ENCODE data around the gene HNF4A.

The HNF4A gene

DNA sequence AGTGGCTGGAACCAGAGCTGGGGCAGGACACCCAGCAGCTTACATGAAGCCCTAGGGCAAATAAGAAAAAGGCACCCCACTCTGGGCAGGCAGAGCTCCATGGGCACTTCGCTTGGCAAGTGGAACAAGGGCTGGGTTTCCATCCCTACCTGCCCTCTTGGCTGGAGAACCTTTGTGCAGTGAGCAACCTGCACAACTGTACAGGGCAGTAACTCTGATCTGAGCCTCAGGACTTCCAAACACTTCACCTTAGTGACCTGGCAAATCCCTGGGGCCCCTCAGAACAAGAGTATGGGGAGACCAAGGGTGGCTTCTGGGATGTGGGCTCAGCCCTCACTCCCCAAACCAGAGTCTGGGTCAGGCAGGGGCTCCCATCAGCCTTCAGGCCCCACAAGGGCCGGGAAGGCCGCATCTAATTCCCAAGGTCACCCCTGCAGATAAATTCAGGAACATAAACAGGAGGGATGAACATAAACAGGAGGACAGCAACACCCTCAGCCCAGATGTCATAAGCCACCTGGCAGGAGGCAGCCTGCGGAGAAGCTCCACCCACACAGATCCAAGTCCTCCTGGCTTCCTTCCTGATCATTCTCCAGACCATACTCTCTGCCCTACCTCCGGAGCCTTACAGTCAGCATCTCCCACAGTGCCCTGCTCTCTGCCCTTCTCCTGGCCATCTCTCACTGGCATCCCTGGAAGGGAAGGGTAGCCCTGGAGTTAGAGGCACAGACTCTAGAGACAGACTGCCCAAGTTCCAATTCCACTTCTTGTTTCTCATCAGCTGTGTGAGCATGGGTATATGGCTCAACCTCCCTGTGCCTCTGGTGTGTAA, 37.5 kb downstream of the HNF4A start:
- no peak for DNase-seq

DNA sequence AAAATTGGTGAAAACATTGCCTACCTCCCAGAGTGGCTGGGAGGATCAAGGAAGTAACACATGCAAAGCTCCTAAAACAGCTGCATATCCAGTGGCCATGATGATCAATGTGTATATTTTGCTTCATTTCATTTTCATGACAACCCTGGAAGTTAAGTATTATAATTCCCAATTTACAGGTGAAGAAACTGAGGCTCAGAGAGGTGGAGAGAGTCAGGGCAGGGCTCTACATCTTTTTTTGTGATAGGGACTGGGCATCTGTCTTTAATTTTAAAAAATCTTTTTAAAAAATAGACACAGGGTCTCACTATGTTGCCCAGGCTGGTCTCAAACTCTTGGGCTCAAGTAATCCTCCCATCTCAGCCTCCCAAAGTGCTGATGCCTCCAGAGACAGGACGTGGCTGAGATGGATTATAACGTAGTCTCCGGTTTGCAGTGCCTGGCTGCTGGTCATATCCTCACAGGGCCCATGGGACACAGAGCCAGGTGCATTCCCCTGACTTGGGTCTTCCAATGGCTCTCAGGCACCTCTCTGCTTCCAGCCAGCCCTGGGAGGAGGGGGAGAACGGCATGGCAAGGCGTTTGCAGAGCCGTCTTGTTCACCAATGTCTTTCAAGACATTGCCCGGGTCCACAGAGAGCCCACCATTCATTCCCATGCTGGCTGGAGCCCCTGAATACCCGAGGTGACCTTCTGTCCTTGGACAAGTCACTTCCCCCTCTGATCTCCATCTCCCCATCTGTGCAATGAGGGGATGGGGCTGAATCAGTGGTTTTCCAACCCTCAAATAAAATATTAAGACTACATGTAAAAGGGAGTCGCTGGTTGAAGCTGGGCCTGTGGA, 38.3 kb downstream of the HNF4A start:
- no peak for DNase-seq

DNA sequence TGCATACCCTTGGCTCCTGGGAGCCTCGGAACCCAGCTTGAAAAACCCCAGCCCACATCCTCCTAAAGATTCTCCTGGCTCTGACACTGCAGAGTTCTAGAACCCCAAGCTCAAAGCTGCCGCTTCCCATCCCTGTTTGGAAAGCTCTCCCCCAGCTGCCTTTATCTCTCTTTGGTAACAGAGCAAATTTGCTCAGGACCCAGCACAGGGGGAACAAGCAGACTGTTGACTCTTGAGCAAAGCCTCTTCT, 38.9 kb downstream of the HNF4A start:
- no peak for DNase-seq

GRCh38 chr20:44394702-44395460, 39.4 kb downstream of the HNF4A start:
- DNase-seq: no peak

DNA sequence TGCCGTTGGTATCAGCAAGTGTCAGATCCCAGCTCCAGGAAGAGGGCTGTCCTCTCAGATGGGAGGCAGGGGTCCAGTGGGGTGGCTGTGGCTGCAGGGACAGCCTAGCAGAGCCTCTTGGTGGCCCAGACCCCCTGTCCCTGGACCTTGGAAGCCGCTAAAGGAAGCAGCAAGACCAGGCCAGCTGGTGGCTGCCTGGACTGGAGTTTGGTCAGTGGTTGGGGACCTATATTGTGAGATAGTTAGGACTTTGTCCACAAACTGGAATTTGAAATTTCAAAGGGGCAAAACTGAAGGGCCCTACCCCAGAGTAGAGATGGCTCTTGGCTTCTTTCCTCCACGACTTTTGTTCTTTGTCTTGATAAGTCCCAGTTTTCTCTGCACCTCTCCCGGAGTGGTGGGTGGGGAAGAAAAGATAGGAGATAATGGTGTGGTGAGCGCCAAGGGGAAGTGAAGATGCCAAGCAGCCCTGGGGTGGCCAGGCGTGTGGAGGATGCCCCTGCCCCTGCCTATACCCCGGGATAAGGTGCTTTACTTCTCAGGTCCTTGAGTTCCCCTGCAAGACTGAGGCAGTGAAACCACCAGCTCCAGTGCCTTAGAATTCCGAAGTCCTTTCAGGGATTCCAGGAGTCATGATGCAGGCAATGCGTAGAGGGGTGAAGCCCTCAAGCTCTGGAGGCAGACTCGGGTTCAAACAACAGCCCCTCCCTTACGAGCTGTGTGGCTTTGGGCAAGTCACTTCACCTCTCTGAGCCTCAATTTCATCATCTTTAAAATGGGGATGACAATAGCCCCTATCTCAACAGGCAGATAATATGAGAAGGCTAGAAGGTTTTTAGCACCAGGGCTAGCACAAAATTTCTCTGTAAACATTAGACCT, 40.2 kb downstream of the HNF4A start:
- DNase-seq: no peak

GRCh38 chr20:44396369-44397130, 41.1 kb downstream of the HNF4A start:
- DNase-seq: no peak

DNA sequence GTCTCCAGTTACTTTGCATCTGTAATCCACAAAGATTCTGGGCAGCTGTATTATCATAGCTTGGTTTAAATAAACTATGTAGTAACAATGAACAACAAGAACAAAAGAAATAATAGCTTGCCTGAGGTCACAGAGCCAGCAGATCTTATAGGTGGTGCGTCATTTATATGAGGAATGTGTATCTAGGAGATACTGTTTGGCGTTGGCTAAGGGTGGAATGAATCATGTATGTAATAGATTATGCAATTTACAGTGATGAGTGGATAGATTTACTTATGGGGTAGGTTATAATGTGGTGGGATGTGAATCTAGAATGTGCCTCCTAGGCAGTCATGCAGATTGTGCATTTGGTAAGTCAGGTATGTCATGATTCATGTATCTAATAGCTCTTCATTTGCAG, 42.8 kb downstream of the HNF4A start:
- DNase-seq: no peak

- no peak for DNase-seq
Observed at GRCh38 chr20:44399446-44399845, 43.9 kb downstream of the HNF4A start.

- no peak for DNase-seq
Observed at GRCh38 chr20:44400671-44400969, 45.1 kb downstream of the HNF4A start.

DNA sequence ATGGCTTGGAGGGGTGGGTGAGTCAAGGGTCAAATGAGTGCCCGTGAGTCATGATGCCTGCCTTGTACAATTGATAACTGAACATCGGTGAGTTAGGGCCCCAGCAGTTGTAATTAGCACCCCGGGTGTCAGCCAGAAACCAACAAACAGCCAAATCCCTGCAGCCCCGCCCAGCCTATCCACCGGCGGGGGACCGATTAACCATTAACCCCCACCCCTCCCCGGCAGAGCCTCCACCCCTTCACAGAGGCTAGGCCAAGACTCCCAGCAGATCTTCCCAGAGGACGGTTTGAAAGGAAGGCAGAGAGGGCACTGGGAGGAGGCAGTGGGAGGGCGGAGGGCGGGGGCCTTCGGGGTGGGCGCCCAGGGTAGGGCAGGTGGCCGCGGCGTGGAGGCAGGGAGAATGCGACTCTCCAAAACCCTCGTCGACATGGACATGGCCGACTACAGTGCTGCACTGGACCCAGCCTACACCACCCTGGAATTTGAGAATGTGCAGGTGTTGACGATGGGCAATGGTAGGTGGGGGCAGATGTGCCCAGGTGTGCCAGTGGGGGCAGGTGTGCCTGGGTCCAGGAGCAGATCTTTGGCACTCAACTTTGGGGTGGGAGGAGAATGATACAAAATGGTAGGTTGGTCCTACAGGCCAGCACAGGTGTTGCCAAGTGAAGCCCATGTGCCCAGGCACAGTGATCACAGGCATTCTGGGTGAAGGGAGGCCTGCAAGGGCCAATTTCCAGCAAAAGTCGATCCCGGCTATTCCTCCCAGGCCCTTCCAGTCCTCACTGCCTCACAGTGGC, 45.7 kb downstream of the HNF4A start:
- DNase-seq: no peak

- DNase-seq: no peak
Observed at GRCh38 chr20:44401770-44402390, 46.4 kb downstream of the HNF4A start.

- DNase-seq: no peak
Observed at GRCh38 chr20:44402391-44403193, 47.1 kb downstream of the HNF4A start.

DNA sequence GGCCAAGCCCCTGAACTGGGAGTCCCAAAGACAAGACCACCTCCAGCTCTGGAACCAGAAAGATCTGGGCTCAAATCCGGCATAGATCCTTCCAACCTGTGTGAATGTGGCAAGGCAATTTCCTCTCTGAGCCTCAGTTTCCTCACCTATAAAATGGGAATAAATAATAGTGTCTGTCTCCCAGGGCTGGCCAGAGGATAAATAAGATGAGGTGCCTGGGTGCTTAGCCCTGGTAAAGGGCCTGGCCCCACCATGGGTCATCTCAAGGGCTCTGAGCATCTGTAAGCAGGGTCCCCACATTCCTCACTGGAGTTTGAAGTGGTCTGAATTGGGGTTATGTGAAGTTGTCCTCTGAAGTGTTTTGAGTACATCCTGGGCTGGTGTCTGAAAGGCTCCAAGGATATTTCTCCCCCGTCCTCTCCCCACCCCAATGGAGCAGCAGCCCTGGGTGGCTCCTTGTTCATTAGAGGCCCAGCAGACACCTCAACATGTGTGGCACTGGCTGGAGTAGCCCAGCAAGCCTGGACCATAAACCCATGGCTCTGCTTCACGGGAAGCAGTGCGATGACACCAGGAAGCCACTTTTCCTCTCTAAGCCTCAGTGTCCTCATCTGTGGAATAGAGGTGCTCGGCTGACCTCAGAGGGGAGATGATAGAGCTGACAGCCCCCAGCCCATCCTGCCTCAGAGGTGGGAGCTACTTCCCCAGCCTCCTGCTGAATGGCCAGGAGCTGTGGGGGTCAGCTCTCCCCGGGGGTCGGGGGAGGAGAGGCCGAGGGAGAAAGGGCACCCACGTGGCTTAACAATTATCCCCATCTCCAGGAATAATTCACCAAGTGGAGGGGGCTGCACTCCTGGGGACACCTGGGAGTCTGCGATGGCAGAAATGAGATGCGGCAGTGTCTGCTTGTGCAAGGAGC, 48.0 kb downstream of the HNF4A start:
- no peak for DNase-seq

DNA sequence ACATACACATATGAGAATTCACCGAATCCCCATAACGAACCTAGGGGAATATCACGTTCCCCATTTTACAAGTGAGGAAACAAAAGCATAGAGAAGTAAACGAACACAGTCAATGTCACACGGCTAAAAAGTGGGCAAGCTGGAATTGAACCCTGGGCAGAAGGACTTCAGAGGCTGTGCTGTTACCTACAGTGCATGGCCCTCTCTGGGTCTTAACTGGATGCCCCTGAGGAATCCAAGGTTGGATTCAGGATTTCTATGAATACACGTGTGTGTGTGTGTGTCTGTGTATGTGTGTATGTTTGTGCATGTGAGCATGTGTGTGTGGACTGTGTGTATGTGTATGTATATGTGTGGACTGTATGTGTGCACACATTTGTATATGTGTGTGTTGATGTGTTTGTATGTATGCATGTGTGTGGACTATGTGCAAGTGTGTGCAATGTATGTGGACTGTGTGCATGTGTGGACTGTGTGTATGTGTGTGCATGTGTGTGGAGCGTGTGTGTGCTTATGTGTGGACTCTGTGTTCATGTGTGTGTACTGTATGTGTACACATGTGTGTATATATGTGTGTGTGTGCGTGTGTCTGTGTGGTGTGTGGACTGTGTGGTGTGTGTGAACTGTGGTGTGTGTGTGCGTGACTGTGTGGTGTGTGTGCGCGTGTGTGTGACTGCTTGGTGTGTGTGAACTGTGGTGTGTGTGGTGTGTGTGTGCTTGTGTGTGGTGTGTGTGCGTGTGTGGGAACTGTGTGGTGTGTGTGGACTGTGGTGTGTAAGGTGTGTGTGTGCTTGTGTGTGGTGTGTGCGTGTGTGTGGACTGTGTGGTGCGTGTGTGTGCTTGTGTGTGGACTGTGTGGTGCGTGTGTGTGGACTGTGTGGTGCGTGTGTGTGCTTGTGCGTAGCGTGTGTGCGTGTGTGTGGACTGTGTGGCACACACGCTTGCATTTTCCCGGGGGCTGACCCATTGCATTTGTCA, 49.0 kb downstream of the HNF4A start:
- no peak for DNase-seq

GRCh38 chr20:44405257-44405656, 49.8 kb downstream of the HNF4A start:
- DNase-seq: no peak

DNA sequence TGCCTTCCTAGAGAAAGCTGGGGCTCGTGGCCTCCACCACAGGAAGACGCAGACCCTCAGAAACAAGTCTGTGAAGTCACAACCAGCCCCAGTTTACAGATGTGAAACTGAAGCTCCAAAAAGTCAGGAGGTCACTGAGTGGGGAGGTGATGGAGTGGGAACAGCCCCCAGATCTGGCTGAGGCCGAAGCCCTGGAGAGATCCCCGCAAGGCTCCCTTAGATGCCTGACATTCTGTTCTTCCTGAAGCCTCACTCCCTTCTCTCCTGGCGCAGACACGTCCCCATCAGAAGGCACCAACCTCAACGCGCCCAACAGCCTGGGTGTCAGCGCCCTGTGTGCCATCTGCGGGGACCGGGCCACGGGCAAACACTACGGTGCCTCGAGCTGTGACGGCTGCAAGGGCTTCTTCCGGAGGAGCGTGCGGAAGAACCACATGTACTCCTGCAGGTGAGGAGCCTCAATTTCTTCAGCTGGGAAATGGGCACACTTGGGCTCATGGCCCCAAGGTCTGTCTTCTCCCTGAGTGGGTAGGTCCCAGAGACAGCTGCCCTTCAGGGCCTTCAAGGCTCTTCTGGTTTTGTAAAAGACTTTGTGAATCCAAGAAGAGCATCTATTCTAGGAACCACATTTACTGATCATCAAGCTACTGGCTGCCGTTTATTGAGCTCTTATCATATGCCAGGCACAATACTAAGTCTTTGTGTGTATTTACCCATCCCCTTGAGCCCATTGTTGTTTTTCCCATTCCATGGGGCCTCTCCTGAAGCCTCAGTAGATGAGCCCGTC, 50.5 kb downstream of the HNF4A start:
- no peak for DNase-seq
